NCI-H2029 (cell line): Measurements from ENCODE around the gene TBX1.
"Not testable (repeated sequence)": the region's sequence is repeated elsewhere in the genome, so short reads cannot be mapped to it uniquely, and the experiment has no call there.

ENCODE experiments used
- DNase-seq: peaks from one replicate; lab custom pipeline; 2025; lab: John Stamatoyannopoulos, UW

TBX1 gene

GRCh38 chr22:19765477-19766239, 5.1 kb downstream of the TBX1 start:
- DNase-seq = no peak

GRCh38 chr22:19766240-19766510, 5.6 kb downstream of the TBX1 start:
- no peak for DNase-seq

GRCh38 chr22:19766511-19767426, 6.2 kb downstream of the TBX1 start:
- no peak for DNase-seq

GRCh38 chr22:19767427-19768341, 7.1 kb downstream of the TBX1 start:
- no peak for DNase-seq

- no peak for DNase-seq
Measured at GRCh38 chr22:19769393-19769715, 8.8 kb downstream of the TBX1 start.

GRCh38 chr22:19770349-19771220, 10.0 kb downstream of the TBX1 start:
- DNase-seq = no peak

GRCh38 chr22:19772422-19772672, 11.8 kb downstream of the TBX1 start:
- no peak for DNase-seq

- no peak for DNase-seq
Measured at GRCh38 chr22:19772673-19773469, 12.3 kb downstream of the TBX1 start.

GRCh38 chr22:19773470-19774040, 13.0 kb downstream of the TBX1 start:
- no peak for DNase-seq

- DNase-seq = no peak
Measured at GRCh38 chr22:19774628-19775027, 14.1 kb downstream of the TBX1 start.

- DNase-seq = no peak
Measured at GRCh38 chr22:19775496-19776325, 15.1 kb downstream of the TBX1 start.

- DNase-seq = no peak
Measured at GRCh38 chr22:19776433-19777031, 16.0 kb downstream of the TBX1 start.

GRCh38 chr22:19777192-19777591, 16.6 kb downstream of the TBX1 start:
- DNase-seq = not testable (repeated sequence)

- no peak for DNase-seq
Measured at GRCh38 chr22:19779011-19779421, 18.4 kb downstream of the TBX1 start.

GRCh38 chr22:19779685-19780268, 19.2 kb downstream of the TBX1 start:
- no peak for DNase-seq

GRCh38 chr22:19782533-19782932, 22.0 kb downstream of the TBX1 start:
- DNase-seq = no peak

- no peak for DNase-seq
Measured at GRCh38 chr22:19783586-19784383, 23.2 kb downstream of the TBX1 start.
